HepG2 (cell line): Measurements from ENCODE around the gene NOP9. TPM values are rescaled to one million over a fixed set of nuclear protein-coding genes. Genes with fewer than 3 reads are reported as not detected.

ENCODE experiments used
- ATF7-NPFF ChIP-seq: sonication (generic); formaldehyde crosslinking; IDR thresholded peaks from 2 replicates; pipeline ENCODE4 v1.8.1; 2023; ENCODE audit warnings: mild to moderate bottlenecking, low read depth, missing genetic modification reagents, moderate library complexity
- BORCS8-MEF2B ChIP-seq: sonication (generic); formaldehyde crosslinking; IDR thresholded peaks from 2 replicates; pipeline ENCODE4 v1.8.0; 2022; ENCODE audit warnings: mild to moderate bottlenecking, missing genetic modification reagents
- CCDC6 ChIP-seq: sonication (generic); formaldehyde crosslinking; IDR thresholded peaks from 2 replicates; pipeline ENCODE4 v1.8.1; 2022; ENCODE audit warnings: mild to moderate bottlenecking, missing genetic modification reagents, moderate library complexity
- EEA1 ChIP-seq: sonication (generic); formaldehyde crosslinking; IDR thresholded peaks from 2 replicates; pipeline ENCODE4 v1.5.1; 2020; ENCODE audit warnings: mild to moderate bottlenecking, missing genetic modification reagents, borderline replicate concordance
- ERF ChIP-seq: IDR thresholded peaks from 2 replicates; pipeline ENCODE4 v1.6.1; 2018; ENCODE audit warnings: missing biosample characterization, missing genetic modification reagents
- HOXA3 ChIP-seq: sonication (generic); formaldehyde crosslinking; IDR thresholded peaks from 2 replicates; pipeline ENCODE4 v1.5.0; 2020; ENCODE audit warnings: missing genetic modification reagents
- POGZ ChIP-seq: sonication (generic); formaldehyde crosslinking; IDR thresholded peaks from 2 replicates; pipeline ENCODE4 v1.4.0; 2020; ENCODE audit warnings: mild to moderate bottlenecking, missing genetic modification reagents
- SNAPC2 ChIP-seq: sonication (generic); formaldehyde crosslinking; IDR thresholded peaks from 2 replicates; pipeline ENCODE4 v1.8.1; 2022; ENCODE audit warnings: mild to moderate bottlenecking, missing genetic modification reagents
- SP1 ChIP-seq, 2 experiments: fragments of 450-650 bp in 1 of 2; sonication (generic) in 1 of 2; formaldehyde crosslinking in 1 of 2; IDR thresholded peaks; 2 replicates each; pipeline versions ENCODE4 v1.4.0 to v1.6.1; 2016 to 2020; ENCODE audit warnings: missing genetic modification reagents in 1 of 2
- THAP8 ChIP-seq: sonication (generic); formaldehyde crosslinking; IDR thresholded peaks from 2 replicates; pipeline ENCODE4 v1.5.1; 2020; ENCODE audit warnings: missing genetic modification reagents, mild to moderate bottlenecking, borderline replicate concordance
- TSC22D2 ChIP-seq: sonication (generic); formaldehyde crosslinking; IDR thresholded peaks from 2 replicates; pipeline ENCODE4 v1.5.1; 2020; ENCODE audit warnings: missing genetic modification reagents, mild to moderate bottlenecking, borderline replicate concordance
- ZFP41 ChIP-seq: sonication (generic); formaldehyde crosslinking; IDR thresholded peaks from 2 replicates; pipeline ENCODE4 v1.4.0; 2020; ENCODE audit warnings: mild to moderate bottlenecking, missing genetic modification reagents, borderline replicate concordance
- ZNF17 ChIP-seq: sonication (generic); formaldehyde crosslinking; IDR thresholded peaks from 2 replicates; pipeline ENCODE4 v1.5.0; 2020; ENCODE audit warnings: mild to moderate bottlenecking, missing genetic modification reagents
- ZNF430 ChIP-seq: sonication (generic); formaldehyde crosslinking; IDR thresholded peaks from 2 replicates; pipeline ENCODE4 v1.9.0; 2021; ENCODE audit warnings: mild to moderate bottlenecking, missing genetic modification reagents
- ZNF724P ChIP-seq: sonication (generic); formaldehyde crosslinking; IDR thresholded peaks from 2 replicates; pipeline ENCODE4 v1.8.0; 2022; ENCODE audit warnings: missing genetic modification reagents, borderline replicate concordance
- ZNF780A ChIP-seq: sonication (generic); formaldehyde crosslinking; IDR thresholded peaks from 2 replicates; pipeline ENCODE4 v1.8.0; 2022; ENCODE audit warnings: mild to moderate bottlenecking, missing genetic modification reagents, moderate library complexity
- ZNF891 ChIP-seq: sonication (generic); formaldehyde crosslinking; IDR thresholded peaks from 2 replicates; pipeline ENCODE4 v1.5.0; 2020; ENCODE audit warnings: mild to moderate bottlenecking, missing genetic modification reagents
- ZSCAN25 ChIP-seq: sonication (generic); formaldehyde crosslinking; IDR thresholded peaks from 2 replicates; pipeline ENCODE4 v1.8.0; 2022; ENCODE audit warnings: mild to moderate bottlenecking, missing genetic modification reagents
- ZSCAN5A ChIP-seq: sonication (generic); formaldehyde crosslinking; IDR thresholded peaks from 2 replicates; pipeline ENCODE4 v1.8.0; 2022; ENCODE audit warnings: mild to moderate bottlenecking, missing genetic modification reagents, borderline replicate concordance
- polyA plus RNA-seq, 8 experiments: library from polyadenylated mRNA; depleted of rRNA in 3 of 8; stranded (reverse) in 7 of 8; unstranded in 1 of 8; fragments of >200 nt; fragmentation: Illumina TruSeq in 4 of 8; extraction: Trizol in 4 of 8; gene quantifications; 2 replicates each; pipeline versions ENCODE4 v1.2.1 to v1.2.3, GENCODE V29; 2011 to 2016; ENCODE audit warnings: low read depth in 4 of 8, missing spikeins in 1 of 8, mixed read lengths in 1 of 8; ENCODE audit not compliant: insufficient read depth in 1 of 8
- total RNA-seq, 5 experiments: library from RNA; depleted of rRNA; stranded (reverse); fragments of >200 nt; fragmentation: Illumina TruSeq; extraction: Trizol; gene quantifications; 2 replicates each; pipeline ENCODE4 v1.2.3, GENCODE V29; 2016; ENCODE audit warnings: low read depth in 1 of 5
- TF ChIP-seq, protein P1 (sequence below): sonication (generic); formaldehyde crosslinking; IDR thresholded peaks from 2 replicates; pipeline ENCODE4 v1.4.0; 2020; ENCODE audit warnings: mild to moderate bottlenecking, low read depth, missing genetic modification reagents
- TF ChIP-seq, protein P2 (sequence below): IDR thresholded peaks from 2 replicates; pipeline ENCODE4 v1.6.1; 2016

Gene NOP9
- total and polyA plus RNA-seq, 2 of the 13 experiments (the other 11 are each of a cell fraction or from before 2014, with no cell fraction given) = 24.5 to 61.6 TPM

- TF ChIP-seq, protein P1, sequence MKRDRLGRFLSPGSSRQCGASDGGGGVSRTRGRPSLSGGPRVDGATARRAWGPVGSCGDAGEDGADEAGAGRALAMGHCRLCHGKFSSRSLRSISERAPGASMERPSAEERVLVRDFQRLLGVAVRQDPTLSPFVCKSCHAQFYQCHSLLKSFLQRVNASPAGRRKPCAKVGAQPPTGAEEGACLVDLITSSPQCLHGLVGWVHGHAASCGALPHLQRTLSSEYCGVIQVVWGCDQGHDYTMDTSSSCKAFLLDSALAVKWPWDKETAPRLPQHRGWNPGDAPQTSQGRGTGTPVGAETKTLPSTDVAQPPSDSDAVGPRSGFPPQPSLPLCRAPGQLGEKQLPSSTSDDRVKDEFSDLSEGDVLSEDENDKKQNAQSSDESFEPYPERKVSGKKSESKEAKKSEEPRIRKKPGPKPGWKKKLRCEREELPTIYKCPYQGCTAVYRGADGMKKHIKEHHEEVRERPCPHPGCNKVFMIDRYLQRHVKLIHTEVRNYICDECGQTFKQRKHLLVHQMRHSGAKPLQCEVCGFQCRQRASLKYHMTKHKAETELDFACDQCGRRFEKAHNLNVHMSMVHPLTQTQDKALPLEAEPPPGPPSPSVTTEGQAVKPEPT (CRISPR knock-in tag) = no peak
- TF ChIP-seq HOXA3 = no peak; the same call in 1 of the 2 replicates
- no peak for TF ChIP-seq SNAPC2 (CRISPR knock-in tag)
- no peak for TF ChIP-seq ERF (CRISPR knock-in tag)
- TF ChIP-seq ZNF891 (CRISPR knock-in tag) = peak; percentile 39; the same call in 1 of the 2 replicates
- TF ChIP-seq TSC22D2 (CRISPR knock-in tag) = no peak
- no peak for TF ChIP-seq CCDC6 (CRISPR knock-in tag)
- no peak; the same call in 1 of the 2 replicates for TF ChIP-seq ZFP41 (CRISPR knock-in tag)
- TF ChIP-seq ATF7-NPFF = no peak
- TF ChIP-seq ZSCAN25 (CRISPR knock-in tag) = no peak
- TF ChIP-seq ZNF780A = no peak
- TF ChIP-seq ZNF724P (CRISPR knock-in tag) = 0 out of 2 replicates have a peak, but pooled peaks have one; percentile 60
- no peak for TF ChIP-seq THAP8
- TF ChIP-seq POGZ (CRISPR knock-in tag) = no peak
- no peak for TF ChIP-seq BORCS8-MEF2B (CRISPR knock-in tag)
- TF ChIP-seq ZSCAN5A (CRISPR knock-in tag) = no peak
- TF ChIP-seq ZNF430 (CRISPR knock-in tag) = no peak
- TF ChIP-seq ZNF17 (CRISPR knock-in tag) = no peak
- TF ChIP-seq, protein P2, sequence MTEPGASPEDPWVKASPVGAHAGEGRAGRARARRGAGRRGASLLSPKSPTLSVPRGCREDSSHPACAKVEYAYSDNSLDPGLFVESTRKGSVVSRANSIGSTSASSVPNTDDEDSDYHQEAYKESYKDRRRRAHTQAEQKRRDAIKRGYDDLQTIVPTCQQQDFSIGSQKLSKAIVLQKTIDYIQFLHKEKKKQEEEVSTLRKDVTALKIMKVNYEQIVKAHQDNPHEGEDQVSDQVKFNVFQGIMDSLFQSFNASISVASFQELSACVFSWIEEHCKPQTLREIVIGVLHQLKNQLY (CRISPR knock-in tag) = no peak
- no peak; the same call in 1 of the 2 replicates for TF ChIP-seq EEA1
- no peak for TF ChIP-seq SP1 (IDR thresholded peaks at IDR 0.05)
- TF ChIP-seq SP1 (CRISPR knock-in tag; IDR thresholded peaks at IDR 0.05) = no peak
Observed at GRCh38 chr14:24310265-24310645, 10.6 kb downstream of the NOP9 start (continued).
